K562 (cell line): ENCODE data around the gene TEAD4. TPM values are rescaled to one million over a fixed set of nuclear protein-coding genes. Genes with fewer than 3 reads are reported as not detected.
A peak's percentile ranks its signal among the peaks of the same experiment; 100 is the strongest.

Experiments
- CTBP1 ChIP-seq: fragments of 450-650 bp; IDR thresholded peaks from 2 replicates; pipeline ENCODE4 v1.6.1; 2016; ENCODE audit warnings: borderline replicate concordance
- JUND ChIP-seq, 2 experiments: IDR thresholded peaks; 2 replicates in 1 of 2; 3 replicates in 1 of 2; pipeline ENCODE4 v1.6.1; 2011; ENCODE audit warnings: borderline replicate concordance in 2 of 2, low read depth in 2 of 2, low read length in 2 of 2, improper control_type of control experiment in 1 of 2, missing biosample characterization in 1 of 2, missing genetic modification characterization in 1 of 2, missing genetic modification reagents in 1 of 2
- KLF16 ChIP-seq: IDR thresholded peaks from 2 replicates; pipeline ENCODE4 v1.6.1; 2016; ENCODE audit warnings: antibody characterized with exemption
- NR2C1 ChIP-seq, 2 experiments: fragments of 450-650 bp; IDR thresholded peaks; 2 replicates each; pipeline ENCODE4 v1.6.1; 2017; ENCODE audit warnings: mild to moderate bottlenecking in 2 of 2, antibody characterized with exemption in 1 of 2, inconsistent platforms in 1 of 2, missing compliant biosample characterization in 1 of 2, missing genetic modification characterization in 1 of 2
- POLR2H ChIP-seq: IDR thresholded peaks from 2 replicates; pipeline ENCODE4 v1.6.1; 2016; ENCODE audit warnings: missing genetic modification characterization, low read depth, mild to moderate bottlenecking, control low read depth, missing compliant biosample characterization, moderate library complexity
- RAD21 ChIP-seq, 2 experiments: fragments of 250-450 bp in 1 of 2; fragments of 450-650 bp in 1 of 2; sonication (Bioruptor Pico) in 1 of 2; formaldehyde crosslinking in 1 of 2; IDR thresholded peaks in 1 of 2; conservative IDR thresholded peaks in 1 of 2; 2 replicates each; pipeline versions ENCODE4 v1.4.0 to v1.8.0; 2020 to 2022; ENCODE audit warnings: mild to moderate bottlenecking in 2 of 2, moderate library complexity in 1 of 2
- REST ChIP-seq, 2 experiments: fragments of 450-650 bp; formaldehyde crosslinking in 1 of 2; IDR thresholded peaks; 2 replicates each; pipeline versions ENCODE4 v1.4.0 to v1.6.1; 2014 to 2020; ENCODE audit warnings: mild to moderate bottlenecking in 2 of 2, borderline replicate concordance in 1 of 2, low read depth in 1 of 2
- TSHZ1 ChIP-seq: fragments of 250-450 bp; sonication (Bioruptor Pico); IDR thresholded peaks from 2 replicates; pipeline ENCODE4 v1.4.0; 2020; ENCODE audit warnings: mild to moderate bottlenecking, moderate library complexity
- polyA plus RNA-seq, 8 experiments: library from polyadenylated mRNA; depleted of rRNA in 4 of 8; stranded (reverse) in 5 of 8; unstranded in 3 of 8; fragments of >200 nt; fragmentation: Nextera tagmentation in 2 of 8; fragmentation: Illumina TruSeq in 1 of 8; extraction: Ambion mirVana in 2 of 8; extraction: Trizol in 1 of 8; gene quantifications; 2 replicates each; pipeline versions ENCODE4 v1.2.1 to v1.2.3, GENCODE V29; 2011 to 2014; ENCODE audit warnings: inconsistent platforms in 1 of 8, missing spikeins in 1 of 8
- total RNA-seq, 7 experiments: library from RNA; depleted of rRNA in 6 of 7; stranded (reverse); fragments of >200 nt in 6 of 7; fragmentation: Illumina TruSeq in 2 of 7; extraction: Trizol in 2 of 7; gene quantifications; 2 replicates each; pipeline versions ENCODE4 v1.2.1 to v1.2.3, GENCODE V29; 2011 to 2021; ENCODE audit warnings: low replicate concordance in 1 of 7

The TEAD4 gene
- total and polyA plus RNA-seq, 9 of the 15 experiments (the other 6 are each of a cell fraction or from before 2014, with no cell fraction given) = 0.82 to 40.0 (median 17.0) TPM

DNA sequence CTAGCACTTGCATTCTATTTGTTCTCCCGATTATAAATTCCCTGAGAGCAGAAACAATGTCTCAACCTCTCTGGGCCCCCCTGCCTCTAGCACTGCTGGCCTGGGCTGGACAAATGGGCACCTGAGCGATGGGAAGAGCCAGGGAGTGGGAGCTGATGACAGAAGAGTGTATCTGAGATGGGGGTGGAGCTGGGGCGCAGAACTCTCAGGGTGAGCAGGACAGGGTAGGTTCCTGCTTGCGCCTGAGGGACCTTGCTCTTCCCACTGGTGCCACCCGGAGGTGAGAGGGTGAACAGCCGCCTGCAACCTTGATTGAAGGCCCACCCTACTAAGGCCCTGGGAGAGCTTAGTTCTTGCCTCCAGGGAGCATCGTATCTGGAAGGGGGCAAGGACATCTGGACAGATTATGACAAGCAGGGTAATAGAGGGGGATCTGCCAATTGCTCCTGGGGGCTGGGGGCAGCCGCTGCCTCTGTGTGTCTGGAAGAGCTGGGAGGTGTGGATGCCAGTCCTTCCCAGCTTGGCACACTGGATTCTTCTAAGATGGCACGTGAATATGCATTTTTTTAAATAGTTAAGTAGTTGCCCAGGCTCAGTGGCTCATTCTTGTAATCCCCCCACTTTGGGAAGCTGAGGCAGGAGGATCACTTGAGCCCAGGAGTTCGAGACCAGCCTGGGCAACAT lies 75.0 kb downstream of the TEAD4 start (continued):
- TF ChIP-seq REST (IDR thresholded peaks at IDR 0.05; ENCODE audit: borderline replicate concordance) (peak; percentile 37; the same call in 1 of the 2 replicates), REST (CRISPR knock-in tag; IDR thresholded peaks at IDR 0.05; ENCODE audit: low read depth) (no peak), RAD21 (CRISPR knock-in tag; conservative IDR thresholded peaks at IDR 0.05 in 1 of 2, IDR thresholded peaks at IDR 0.05 in 1 of 2) (peak; percentile 41 to 70), CTBP1 (peak; percentile 23; the same call in 1 of the 2 replicates), NR2C1 (IDR thresholded peaks at IDR 0.05) (no peak), NR2C1 (tag; IDR thresholded peaks at IDR 0.05) (no peak), POLR2H (no peak), TSHZ1 (CRISPR knock-in tag) (no peak), JUND (IDR thresholded peaks at IDR 0.05; ENCODE audit: borderline replicate concordance, low read depth, low read length) (peak; percentile 19; the same call in 1 of the 2 replicates), JUND (tag; IDR thresholded peaks at IDR 0.05; ENCODE audit: borderline replicate concordance, low read depth, low read length) (no peak; the same call in 2 of the 3 replicates), KLF16 (0 out of 2 replicates have a peak, but pooled peaks have one; percentile 14)
